ENCODE results near the gene CSTPP1.

CSTPP1 gene

GRCh38 chr11:46907606-46908005 is 29.0 kb upstream of the CSTPP1 start:
- TF ChIP-seq SNAI2 (CRISPR knock-in tag; IDR thresholded peaks at IDR 0.05) (no peak), ARNTL (CRISPR knock-in tag; IDR thresholded peaks at IDR 0.05; ENCODE audit: borderline replicate concordance, low read depth) (no peak), ZNF565 (CRISPR knock-in tag; conservative IDR thresholded peaks at IDR 0.05; ENCODE audit: low read depth) (no peak), OSR1 (CRISPR knock-in tag; IDR thresholded peaks at IDR 0.05) (no peak), ZFP3 (CRISPR knock-in tag; IDR thresholded peaks at IDR 0.05) (no peak), PATZ1 (CRISPR knock-in tag; IDR thresholded peaks at IDR 0.05; ENCODE audit: borderline replicate concordance) (no peak), TOX (CRISPR knock-in tag; IDR thresholded peaks at IDR 0.05; ENCODE audit: borderline replicate concordance) (no peak), CREB5 (CRISPR knock-in tag; IDR thresholded peaks at IDR 0.05; ENCODE audit: low read depth) (no peak), ZFP30 (CRISPR knock-in tag; IDR thresholded peaks at IDR 0.05) (no peak), TSHZ2 (CRISPR knock-in tag; IDR thresholded peaks at IDR 0.05) (no peak), CSRNP3 (CRISPR knock-in tag; IDR thresholded peaks at IDR 0.05) (no peak), ZC3H10 (CRISPR knock-in tag; IDR thresholded peaks at IDR 0.05) (no peak), ESRRG (CRISPR knock-in tag; IDR thresholded peaks at IDR 0.05) (no peak), ZNF8 (CRISPR knock-in tag; IDR thresholded peaks at IDR 0.05) (no peak), RARB (CRISPR knock-in tag; IDR thresholded peaks at IDR 0.05) (no peak), ISL1 (CRISPR knock-in tag; IDR thresholded peaks at IDR 0.05) (no peak), PPARA (CRISPR knock-in tag; IDR thresholded peaks at IDR 0.05; ENCODE audit: borderline replicate concordance) (no peak), CSDC2 (CRISPR knock-in tag; IDR thresholded peaks at IDR 0.05) (no peak), POU6F1 (CRISPR knock-in tag; IDR thresholded peaks at IDR 0.05; ENCODE audit: borderline replicate concordance, low read depth) (no peak)
- no peak for ATAC-seq

GRCh38 chr11:46912526-46913150 is 23.9 kb upstream of the CSTPP1 start:
- no peak for ATAC-seq
- TF ChIP-seq ZNF565 (CRISPR knock-in tag; conservative IDR thresholded peaks at IDR 0.05; ENCODE audit: low read depth) (no peak), ISL1 (CRISPR knock-in tag; IDR thresholded peaks at IDR 0.05) (no peak), TCF4 (CRISPR knock-in tag; IDR thresholded peaks at IDR 0.05; ENCODE audit: borderline replicate concordance) (no peak), SNAI2 (CRISPR knock-in tag; IDR thresholded peaks at IDR 0.05) (no peak), ESRRG (CRISPR knock-in tag; IDR thresholded peaks at IDR 0.05) (no peak), ZFP3 (CRISPR knock-in tag; IDR thresholded peaks at IDR 0.05) (no peak), OSR1 (CRISPR knock-in tag; IDR thresholded peaks at IDR 0.05) (no peak), ZNF70 (CRISPR knock-in tag; IDR thresholded peaks at IDR 0.05) (no peak), CSDC2 (CRISPR knock-in tag; IDR thresholded peaks at IDR 0.05) (no peak), CSRNP3 (CRISPR knock-in tag; IDR thresholded peaks at IDR 0.05) (no peak), TSHZ2 (CRISPR knock-in tag; IDR thresholded peaks at IDR 0.05) (no peak), ARNTL (CRISPR knock-in tag; IDR thresholded peaks at IDR 0.05; ENCODE audit: borderline replicate concordance, low read depth) (no peak), CREB5 (CRISPR knock-in tag; IDR thresholded peaks at IDR 0.05; ENCODE audit: low read depth) (no peak), BACH2 (CRISPR knock-in tag; IDR thresholded peaks at IDR 0.05; ENCODE audit: borderline replicate concordance) (no peak), ZFP30 (CRISPR knock-in tag; IDR thresholded peaks at IDR 0.05) (no peak), ZNF8 (CRISPR knock-in tag; IDR thresholded peaks at IDR 0.05) (no peak)
